CD4-positive, alpha-beta T cell treated with Interleukin-15 for 1 hour (primary cell): Measurements from ENCODE around the gene NAXD.
"Not testable (repeated sequence)": the region's sequence is repeated elsewhere in the genome, so short reads cannot be mapped to it uniquely, and the experiment has no call there.

Experiments used
- DNase-seq: peaks from one replicate; pipeline ENCODE4 v3.0.0-alpha.2; 2020

The NAXD gene

GRCh38 chr13:110615322-110616102, at the start of gene NAXD:
Gene NAXD (plus strand): TSS chr13:110615545. CDS start chr13:110615602, 57 bp downstream.
- DNase-seq: peak; percentile 77

GRCh38 chr13:110566171-110566570, 49.2 kb upstream of the NAXD start:
- DNase-seq: no peak

DNA sequence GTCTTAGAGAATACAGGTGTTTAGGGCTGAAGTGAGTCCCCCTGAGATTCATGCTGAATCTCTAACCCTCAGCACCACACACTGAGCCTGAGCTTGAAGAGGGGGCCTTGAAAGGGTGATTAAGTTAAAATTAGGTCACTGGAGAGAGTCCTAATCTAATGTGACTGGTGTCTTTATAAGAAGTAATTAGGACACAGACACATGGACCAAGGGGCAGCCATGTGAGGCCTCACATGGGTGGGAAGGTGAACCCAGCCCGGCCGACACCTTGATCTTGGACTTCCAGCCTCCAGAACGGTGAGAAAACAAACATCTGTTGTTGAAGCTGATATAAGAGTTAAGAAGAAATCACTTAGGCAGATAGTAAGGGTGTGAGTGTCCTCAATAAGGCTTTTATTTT, 46.7 kb upstream of the NAXD start:
- DNase-seq: no peak

DNA sequence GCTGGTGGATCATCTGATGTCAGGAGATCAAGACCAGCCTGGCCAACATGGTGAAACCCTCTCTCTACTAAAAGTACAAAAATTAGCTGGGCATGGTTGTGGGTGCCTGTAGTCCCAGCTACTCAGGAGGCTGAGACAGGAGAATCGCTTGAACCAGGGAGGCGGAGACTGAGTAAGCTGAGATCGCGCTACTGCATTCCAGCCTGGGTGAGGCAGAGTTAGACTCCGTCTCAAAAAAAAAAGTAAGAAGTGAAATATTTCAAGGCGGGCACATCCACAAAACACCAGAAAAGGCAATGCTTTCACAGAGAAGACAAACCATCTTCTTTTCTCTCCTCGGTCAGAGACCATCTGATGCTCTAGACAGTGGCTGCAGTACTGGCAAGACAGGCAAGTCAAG, 45.4 kb upstream of the NAXD start:
- DNase-seq: not testable (repeated sequence)

DNA sequence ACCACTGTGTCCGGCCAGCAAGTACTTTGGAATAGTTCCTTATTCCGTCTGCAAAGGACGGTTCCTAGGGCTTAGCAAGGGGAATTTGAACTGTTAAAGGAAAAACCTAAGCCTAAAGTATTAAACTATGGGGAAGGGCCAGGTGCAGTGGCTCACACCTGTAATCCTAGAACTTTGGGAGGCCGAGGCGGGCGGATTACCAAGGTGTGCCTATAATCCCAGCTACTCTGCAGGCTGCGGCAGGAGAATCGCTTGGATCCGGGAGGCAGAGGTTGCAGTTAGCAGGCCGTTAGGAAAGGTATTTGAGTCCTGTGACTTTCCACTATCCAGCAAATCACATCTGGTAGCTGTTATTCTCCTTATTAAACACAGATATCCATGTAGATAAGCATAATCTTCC, 44.5 kb upstream of the NAXD start:
- no peak for DNase-seq

DNA sequence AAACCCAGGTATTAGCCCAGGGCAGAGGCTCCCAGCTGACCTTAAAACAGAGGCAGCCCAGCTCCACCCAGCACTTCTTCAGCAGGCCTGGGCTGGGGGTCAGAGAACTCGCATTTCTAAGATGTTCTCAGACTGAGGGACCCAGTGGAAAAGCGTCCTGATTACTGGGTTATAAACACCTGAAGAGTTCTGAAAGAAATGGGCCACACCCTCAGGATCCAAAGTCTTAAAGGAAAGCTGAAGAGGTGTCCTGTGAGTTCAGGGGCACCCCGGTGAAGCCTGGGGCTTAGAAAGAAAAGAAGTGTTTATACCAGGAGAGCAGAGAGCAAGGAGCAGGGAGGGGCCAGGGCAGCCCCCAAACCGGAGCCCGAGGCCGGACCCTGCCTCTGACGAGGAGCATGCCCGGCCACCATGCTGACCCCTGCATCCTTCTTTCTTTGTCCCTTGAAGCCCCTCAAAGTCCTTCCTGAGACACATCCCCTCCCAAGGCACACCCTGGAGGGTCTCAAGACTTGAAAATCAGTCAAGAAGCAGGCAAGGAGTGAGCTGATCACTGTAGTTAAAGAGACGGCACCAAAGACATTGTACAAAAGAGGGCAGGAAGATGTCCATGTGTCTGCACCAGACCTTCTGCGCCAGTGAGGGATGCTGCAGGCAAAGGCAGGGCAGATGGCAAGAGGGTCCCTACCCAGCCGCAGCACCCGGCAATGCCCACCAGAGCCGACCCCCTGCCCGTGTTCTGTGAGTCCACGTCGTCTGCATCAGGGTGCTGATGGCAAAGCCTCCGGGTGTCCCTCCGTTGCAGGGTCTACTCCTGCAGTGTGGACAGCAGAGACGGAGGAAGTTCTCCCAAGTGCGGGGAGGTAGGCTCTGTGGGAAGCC, 43.2 kb upstream of the NAXD start:
- no peak for DNase-seq

GRCh38 chr13:110572778-110573118, 42.6 kb upstream of the NAXD start:
- no peak for DNase-seq

GRCh38 chr13:110574161-110574560, 41.2 kb upstream of the NAXD start:
- DNase-seq: no peak

DNA sequence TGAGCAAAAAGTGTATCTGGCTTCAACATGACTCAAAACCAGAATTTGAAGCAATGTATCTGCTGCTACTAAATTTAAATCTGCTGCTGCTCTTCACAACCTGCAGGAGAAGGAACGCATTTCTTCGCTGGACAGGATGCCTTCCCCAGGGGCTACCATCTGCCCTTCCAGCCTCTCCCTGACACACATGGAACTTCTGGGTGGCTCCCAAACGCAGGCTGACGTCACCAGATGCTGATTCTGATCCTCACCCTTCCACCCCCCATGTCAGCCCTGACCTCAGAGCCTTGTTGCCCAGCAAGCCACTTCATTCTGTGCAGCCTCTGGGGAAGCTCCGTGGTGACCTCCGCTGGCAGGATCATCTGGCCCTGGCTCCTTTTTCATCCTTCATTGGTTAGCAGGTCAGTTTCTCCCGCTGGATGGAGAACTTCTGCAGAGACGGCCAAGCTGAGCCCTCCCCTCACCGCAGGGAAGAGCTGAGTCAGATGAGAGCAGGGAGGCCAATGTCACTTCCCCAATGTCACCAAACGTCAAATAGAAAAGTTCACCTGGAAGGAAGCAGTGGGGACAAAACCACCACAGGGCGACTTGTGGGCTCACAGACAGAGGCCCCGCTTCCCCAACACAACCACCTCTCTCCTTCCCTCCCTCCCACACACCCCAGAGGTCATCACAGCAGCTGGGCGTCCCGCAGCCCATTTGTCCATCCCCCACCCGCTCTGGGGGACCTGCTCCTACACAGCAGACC, 39.8 kb upstream of the NAXD start:
- peak; percentile 45 for DNase-seq

- no peak for DNase-seq
Measured at GRCh38 chr13:110576070-110576394, 39.3 kb upstream of the NAXD start.

- DNase-seq: no peak
Measured at GRCh38 chr13:110576736-110577476, 38.4 kb upstream of the NAXD start.

- DNase-seq: no peak
Measured at GRCh38 chr13:110578363-110578762, 37.0 kb upstream of the NAXD start.

- DNase-seq: no peak
Measured at GRCh38 chr13:110580800-110581199, 34.5 kb upstream of the NAXD start.

- no peak for DNase-seq
Measured at GRCh38 chr13:110581506-110582185, 33.7 kb upstream of the NAXD start.

- no peak for DNase-seq
Measured at GRCh38 chr13:110582421-110582954, 32.9 kb upstream of the NAXD start.

DNA sequence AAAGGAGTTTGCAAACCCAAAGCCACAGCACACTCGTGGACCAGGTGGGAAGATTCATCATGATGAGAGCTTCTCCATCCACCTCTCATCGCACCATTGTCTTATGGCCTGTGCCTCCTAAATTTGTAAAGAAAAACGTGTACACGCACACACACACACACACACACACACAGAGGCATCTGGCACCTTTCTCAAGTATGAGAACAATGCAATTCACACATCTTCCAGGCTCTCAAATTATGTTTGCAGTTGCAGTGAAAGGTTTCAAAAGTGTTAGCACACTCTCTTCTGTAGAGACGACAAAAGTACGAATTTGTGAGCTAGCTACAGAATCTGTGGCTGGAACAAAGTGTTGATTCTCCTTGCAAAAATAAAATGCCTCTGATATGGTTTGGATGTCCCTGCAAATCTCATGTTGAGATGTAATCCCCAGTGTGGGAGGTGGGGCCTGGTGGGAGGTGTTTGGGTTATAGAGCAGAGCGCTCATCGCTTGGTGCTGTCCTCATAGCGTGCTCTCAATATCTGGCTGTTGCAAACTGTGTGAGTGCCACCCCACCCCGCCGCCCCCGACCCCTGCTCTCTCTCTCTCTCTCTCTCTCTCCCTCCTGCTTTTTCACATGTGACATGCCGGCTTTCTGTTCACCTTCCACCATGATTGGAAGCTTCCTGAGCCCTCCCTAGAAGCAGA, 32.0 kb upstream of the NAXD start:
- no peak for DNase-seq

- no peak for DNase-seq
Measured at GRCh38 chr13:110589793-110590390, 25.5 kb upstream of the NAXD start.

DNA sequence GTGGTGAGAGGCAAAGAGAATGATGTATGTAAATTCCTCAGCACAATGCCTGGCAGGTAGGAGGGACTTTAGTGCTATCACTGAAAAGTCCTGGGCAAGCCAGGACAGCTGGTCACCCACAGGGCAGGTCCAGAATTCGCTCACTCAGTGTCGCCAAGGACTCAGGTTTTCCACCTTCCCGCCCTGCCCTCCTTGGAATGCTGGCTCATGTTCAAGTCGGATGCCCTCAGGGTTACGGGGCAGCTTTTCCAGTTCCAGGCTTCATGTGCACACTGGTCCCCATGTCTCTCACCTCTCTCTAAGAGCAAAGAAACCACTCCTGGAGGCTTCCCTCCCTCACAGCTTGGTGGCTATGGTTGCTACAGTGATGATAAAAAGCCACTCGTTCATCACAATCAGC, 24.8 kb upstream of the NAXD start:
- no peak for DNase-seq

GRCh38 chr13:110592665-110593064, 22.7 kb upstream of the NAXD start:
- DNase-seq: no peak

DNA sequence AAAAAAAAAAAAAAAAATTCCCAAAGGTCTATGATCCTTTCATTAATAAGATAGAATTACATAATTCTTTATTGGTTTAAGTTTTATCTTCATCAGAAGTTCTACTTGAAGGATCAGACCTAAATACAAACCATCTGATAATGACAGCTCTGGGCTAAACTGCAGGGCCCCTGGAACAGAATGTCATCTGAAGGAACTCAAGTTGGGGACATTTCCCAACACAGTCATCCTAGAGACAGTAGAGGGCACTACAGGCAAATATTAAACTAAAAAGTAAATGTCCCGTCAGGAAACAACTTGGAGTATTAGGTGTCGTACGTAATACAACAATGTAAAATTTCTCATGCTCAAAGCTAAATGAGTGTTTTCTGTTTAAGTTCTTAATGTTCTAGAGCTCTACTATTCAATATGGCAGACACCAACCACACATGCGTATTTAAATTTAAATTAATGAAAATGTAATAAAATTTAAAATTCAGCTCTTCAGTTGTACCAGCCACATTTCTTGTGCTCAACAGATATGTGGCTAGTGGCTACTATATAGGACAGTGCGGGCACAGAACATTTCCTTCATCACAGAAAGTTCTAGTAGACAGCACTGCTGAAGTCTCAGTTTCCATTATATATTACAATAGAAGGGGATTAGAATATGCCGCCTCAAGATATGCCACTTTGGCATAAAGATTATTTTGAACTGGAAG, 21.8 kb upstream of the NAXD start:
- DNase-seq: no peak
